ENCODE results near the gene SPRR1B.
"Not testable (repeated sequence)": the region's sequence is repeated elsewhere in the genome, so short reads cannot be mapped to it uniquely, and the experiment has no call there.

SPRR1B gene

GRCh38 chr1:153030895-153031294 lies at the start of gene SPRR1B:
Gene SPRR1B (plus strand): TSS chr1:153031203. CDS start chr1:153032346, 1,143 bp downstream.
- no peak for DNase-seq (ENCODE audit: low read depth)

GRCh38 chr1:152982076-152982475 lies 48.9 kb upstream of the SPRR1B start:
- no peak for DNase-seq (ENCODE audit: low read depth)

GRCh38 chr1:152983234-152983633 lies 47.8 kb upstream of the SPRR1B start:
- DNase-seq (ENCODE audit: low read depth), result no peak

- no peak for DNase-seq (ENCODE audit: low read depth)
These were observed 47.3 kb upstream of the SPRR1B start, which contains the start of gene SPRR1A for GRCh38 chr1:152983743-152984142. Gene SPRR1A (plus strand): TSS chr1:152984081. CDS start chr1:152985231, 1,150 bp downstream.

- no peak for DNase-seq (ENCODE audit: low read depth)
These were observed 44.4 kb upstream of the SPRR1B start for GRCh38 chr1:152986578-152986977.

GRCh38 chr1:152993186-152993585 lies 37.8 kb upstream of the SPRR1B start:
- DNase-seq (ENCODE audit: low read depth), result no peak

- no peak for DNase-seq (ENCODE audit: low read depth)
These were observed 35.2 kb upstream of the SPRR1B start for GRCh38 chr1:152995842-152996241.

GRCh38 chr1:152996633-152997400 lies 34.2 kb upstream of the SPRR1B start:
- DNase-seq (ENCODE audit: low read depth), result no peak

- DNase-seq (ENCODE audit: low read depth), result no peak
These were observed 33.1 kb upstream of the SPRR1B start for GRCh38 chr1:152997901-152998300.

- no peak for DNase-seq (ENCODE audit: low read depth)
These were observed 32.5 kb upstream of the SPRR1B start for GRCh38 chr1:152998476-152998875.

- no peak for DNase-seq (ENCODE audit: low read depth)
These were observed 31.2 kb upstream of the SPRR1B start for GRCh38 chr1:152999818-153000217.

GRCh38 chr1:153000294-153000693 lies 30.7 kb upstream of the SPRR1B start:
- no peak for DNase-seq (ENCODE audit: low read depth)

- no peak for DNase-seq (ENCODE audit: low read depth)
These were observed 29.6 kb upstream of the SPRR1B start, which contains the start of gene SPRR3 for GRCh38 chr1:153001382-153001781. Gene SPRR3 (plus strand): TSS chr1:153001749. CDS start chr1:153003021, 1,272 bp downstream.

- not testable (repeated sequence) for DNase-seq (ENCODE audit: low read depth)
These were observed 19.7 kb upstream of the SPRR1B start for GRCh38 chr1:153011235-153011758.

- DNase-seq (ENCODE audit: low read depth), result not testable (repeated sequence)
These were observed 9.2 kb upstream of the SPRR1B start for GRCh38 chr1:153021829-153022228.

GRCh38 chr1:153022340-153022739 lies 8.7 kb upstream of the SPRR1B start:
- DNase-seq (ENCODE audit: low read depth), result not testable (repeated sequence)

- DNase-seq (ENCODE audit: low read depth), result no peak
These were observed 7.9 kb upstream of the SPRR1B start for GRCh38 chr1:153023109-153023508.

GRCh38 chr1:153024413-153024812 lies 6.6 kb upstream of the SPRR1B start:
- DNase-seq (ENCODE audit: low read depth), result no peak

GRCh38 chr1:153025797-153026196 lies 5.2 kb upstream of the SPRR1B start:
- no peak for DNase-seq (ENCODE audit: low read depth)

GRCh38 chr1:153028766-153029165 lies 2.2 kb upstream of the SPRR1B start:
- DNase-seq (ENCODE audit: low read depth), result no peak

- no peak for DNase-seq (ENCODE audit: low read depth)
These were observed 1.1 kb downstream of the SPRR1B start for GRCh38 chr1:153032073-153032472.

GRCh38 chr1:153032677-153033308 lies 1.8 kb downstream of the SPRR1B start:
- DNase-seq (ENCODE audit: low read depth), result peak; percentile 9

- DNase-seq (ENCODE audit: low read depth), result no peak
These were observed 4.2 kb downstream of the SPRR1B start for GRCh38 chr1:153035211-153035610.
